ENCODE data around the gene SPRR2E.
"Not testable (repeated sequence)": the region's sequence is repeated elsewhere in the genome, so short reads cannot be mapped to it uniquely, and the experiment has no call there.

The SPRR2E gene

GRCh38 chr1:153133267-153133666, 38.9 kb upstream of the SPRR2E start:
- Histone ChIP-seq H2AFZ (ENCODE audit: low read depth, low read length) (no peak overlapping the region), H3K79me2 (ENCODE audit: insufficient read depth, low read length) (no peaks in the 10 kb centered on the region), H3K27me3 (ENCODE audit: insufficient read depth, low read length, poor library complexity) (peaks cover 14% of the 10 kb centered on the region), H3K4me1 (ENCODE audit: insufficient read depth, low read length) (no peaks in the 10 kb centered on the region), H3K4me3 (ENCODE audit: low read depth in 1 of 2, low read length in 2 of 2) (no peak overlapping the region), H3K36me3 (ENCODE audit: insufficient read depth, low read length) (no peaks in the 10 kb centered on the region), H4K20me1 (ENCODE audit: insufficient read depth, low read length) (no peaks in the 10 kb centered on the region), H3K9me3 (ENCODE audit: insufficient read depth, low read length, severe bottlenecking) (no peaks in the 10 kb centered on the region), H3K27ac (ENCODE audit: low read length) (no peak overlapping the region), H3K9ac (ENCODE audit: low read depth, low read length) (no peak overlapping the region), H3K4me2 (ENCODE audit: insufficient read depth, low read length) (no peak overlapping the region)
- no peak for ATAC-seq (ENCODE audit: insufficient read depth, low read depth)
- TF ChIP-seq, protein P1, sequence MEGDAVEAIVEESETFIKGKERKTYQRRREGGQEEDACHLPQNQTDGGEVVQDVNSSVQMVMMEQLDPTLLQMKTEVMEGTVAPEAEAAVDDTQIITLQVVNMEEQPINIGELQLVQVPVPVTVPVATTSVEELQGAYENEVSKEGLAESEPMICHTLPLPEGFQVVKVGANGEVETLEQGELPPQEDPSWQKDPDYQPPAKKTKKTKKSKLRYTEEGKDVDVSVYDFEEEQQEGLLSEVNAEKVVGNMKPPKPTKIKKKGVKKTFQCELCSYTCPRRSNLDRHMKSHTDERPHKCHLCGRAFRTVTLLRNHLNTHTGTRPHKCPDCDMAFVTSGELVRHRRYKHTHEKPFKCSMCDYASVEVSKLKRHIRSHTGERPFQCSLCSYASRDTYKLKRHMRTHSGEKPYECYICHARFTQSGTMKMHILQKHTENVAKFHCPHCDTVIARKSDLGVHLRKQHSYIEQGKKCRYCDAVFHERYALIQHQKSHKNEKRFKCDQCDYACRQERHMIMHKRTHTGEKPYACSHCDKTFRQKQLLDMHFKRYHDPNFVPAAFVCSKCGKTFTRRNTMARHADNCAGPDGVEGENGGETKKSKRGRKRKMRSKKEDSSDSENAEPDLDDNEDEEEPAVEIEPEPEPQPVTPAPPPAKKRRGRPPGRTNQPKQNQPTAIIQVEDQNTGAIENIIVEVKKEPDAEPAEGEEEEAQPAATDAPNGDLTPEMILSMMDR (IDR thresholded peaks at IDR 0.05; ENCODE audit: borderline replicate concordance, extremely low read depth, low read length, poor library complexity, severe bottlenecking) = no peak
- no peak for DNase-seq

- H3K36me3 ChIP-seq (ENCODE audit: insufficient read depth, low read length); H3K79me2 ChIP-seq (ENCODE audit: insufficient read depth, low read length); H3K4me2 ChIP-seq (ENCODE audit: insufficient read depth, low read length); H3K27ac ChIP-seq (ENCODE audit: low read length); DNase-seq; H3K9me3 ChIP-seq (ENCODE audit: insufficient read depth, low read length, severe bottlenecking); H4K20me1 ChIP-seq (ENCODE audit: insufficient read depth, low read length); ATAC-seq (ENCODE audit: insufficient read depth, low read depth); H3K4me1 ChIP-seq (ENCODE audit: insufficient read depth, low read length); H3K9ac ChIP-seq (ENCODE audit: low read depth, low read length); H3K4me3 ChIP-seq (ENCODE audit: low read depth in 1 of 2, low read length in 2 of 2); H2AFZ ChIP-seq (ENCODE audit: low read depth, low read length): not testable (repeated sequence)
- H3K27me3 ChIP-seq (ENCODE audit: insufficient read depth, low read length, poor library complexity) = peaks cover 10% of the 10 kb centered on the region
These were observed 34.4 kb upstream of the SPRR2E start for GRCh38 chr1:153128688-153129087.

DNA sequence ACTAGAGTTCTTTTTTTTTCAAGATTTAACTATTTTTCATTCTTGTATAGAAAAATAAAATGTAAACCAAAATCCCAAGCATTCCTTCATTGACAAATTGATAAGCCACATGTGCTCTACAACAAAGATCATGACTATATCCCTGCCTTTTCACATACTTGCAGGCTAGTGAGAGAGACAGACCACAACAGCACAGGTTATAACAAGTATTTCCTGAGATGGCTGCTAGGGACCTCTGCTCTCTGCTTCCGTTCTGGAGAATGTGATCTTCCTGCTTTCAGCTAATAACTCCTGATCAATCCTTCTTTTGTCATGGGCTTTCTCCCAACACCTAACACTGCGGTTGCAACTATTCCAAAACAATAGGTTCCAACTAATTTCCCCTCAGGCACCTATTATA, 33.0 kb upstream of the SPRR2E start:
- Histone ChIP-seq H3K4me1 (ENCODE audit: insufficient read depth, low read length) (no peaks in the 10 kb centered on the region), H3K9ac (ENCODE audit: low read depth, low read length) (no peak overlapping the region), H3K4me3 (ENCODE audit: low read depth in 1 of 2, low read length in 2 of 2) (no peak overlapping the region), H3K4me2 (ENCODE audit: insufficient read depth, low read length) (no peak overlapping the region), H3K27ac (ENCODE audit: low read length) (no peak overlapping the region), H3K27me3 (ENCODE audit: insufficient read depth, low read length, poor library complexity) (peaks cover 10% of the 10 kb centered on the region), H2AFZ (ENCODE audit: low read depth, low read length) (no peak overlapping the region), H4K20me1 (ENCODE audit: insufficient read depth, low read length) (no peaks in the 10 kb centered on the region), H3K79me2 (ENCODE audit: insufficient read depth, low read length) (no peaks in the 10 kb centered on the region), H3K9me3 (ENCODE audit: insufficient read depth, low read length, severe bottlenecking) (no peaks in the 10 kb centered on the region), H3K36me3 (ENCODE audit: insufficient read depth, low read length) (no peaks in the 10 kb centered on the region)
- no peak for DNase-seq
- TF ChIP-seq, protein P1 (IDR thresholded peaks at IDR 0.05; ENCODE audit: borderline replicate concordance, extremely low read depth, low read length, poor library complexity, severe bottlenecking) = no peak
- no peak for TF ChIP-seq EZH2 (IDR thresholded peaks at IDR 0.05; ENCODE audit: borderline replicate concordance, low read depth, low read length, severe bottlenecking)
- ATAC-seq (ENCODE audit: insufficient read depth, low read depth) = no peak

DNA sequence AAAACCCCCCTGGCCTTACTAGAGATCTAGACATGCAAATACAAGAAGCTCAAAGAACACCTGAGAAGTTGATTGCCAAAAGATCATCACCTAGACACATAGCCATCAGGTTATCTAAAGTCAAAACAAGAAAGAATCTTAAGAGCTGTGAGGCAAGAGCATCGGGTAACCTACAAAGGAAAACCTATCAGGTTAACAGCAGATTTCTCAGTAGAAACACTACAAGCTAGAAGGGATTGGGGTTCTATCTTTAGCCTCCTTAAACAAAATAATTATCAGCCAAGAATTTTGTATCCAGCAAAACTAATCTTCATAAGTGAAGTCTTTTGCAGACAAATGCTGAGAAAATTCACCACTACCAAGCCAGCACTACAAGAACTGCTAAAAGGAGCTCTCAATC, 31.2 kb upstream of the SPRR2E start:
- H3K4me2 ChIP-seq (ENCODE audit: insufficient read depth, low read length) = no peak overlapping the region
- no peaks in the 10 kb centered on the region for H3K9me3 ChIP-seq (ENCODE audit: insufficient read depth, low read length, severe bottlenecking)
- no peaks in the 10 kb centered on the region for H3K4me1 ChIP-seq (ENCODE audit: insufficient read depth, low read length)
- no peak overlapping the region for H3K27ac ChIP-seq (ENCODE audit: low read length)
- no peak for ATAC-seq (ENCODE audit: insufficient read depth, low read depth)
- no peak for DNase-seq
- no peaks in the 10 kb centered on the region for H3K79me2 ChIP-seq (ENCODE audit: insufficient read depth, low read length)
- H3K36me3 ChIP-seq (ENCODE audit: insufficient read depth, low read length) = no peaks in the 10 kb centered on the region
- H3K27me3 ChIP-seq (ENCODE audit: insufficient read depth, low read length, poor library complexity) = no peaks in the 10 kb centered on the region
- no peak overlapping the region for H2AFZ ChIP-seq (ENCODE audit: low read depth, low read length)
- H3K4me3 ChIP-seq (ENCODE audit: low read depth in 1 of 2, low read length in 2 of 2) = no peak overlapping the region
- TF ChIP-seq EZH2 (IDR thresholded peaks at IDR 0.05; ENCODE audit: borderline replicate concordance, low read depth, low read length, severe bottlenecking) = no peak
- TF ChIP-seq, protein P1 (IDR thresholded peaks at IDR 0.05; ENCODE audit: borderline replicate concordance, extremely low read depth, low read length, poor library complexity, severe bottlenecking) = no peak
- H4K20me1 ChIP-seq (ENCODE audit: insufficient read depth, low read length) = no peaks in the 10 kb centered on the region
- no peak overlapping the region for H3K9ac ChIP-seq (ENCODE audit: low read depth, low read length)

DNA sequence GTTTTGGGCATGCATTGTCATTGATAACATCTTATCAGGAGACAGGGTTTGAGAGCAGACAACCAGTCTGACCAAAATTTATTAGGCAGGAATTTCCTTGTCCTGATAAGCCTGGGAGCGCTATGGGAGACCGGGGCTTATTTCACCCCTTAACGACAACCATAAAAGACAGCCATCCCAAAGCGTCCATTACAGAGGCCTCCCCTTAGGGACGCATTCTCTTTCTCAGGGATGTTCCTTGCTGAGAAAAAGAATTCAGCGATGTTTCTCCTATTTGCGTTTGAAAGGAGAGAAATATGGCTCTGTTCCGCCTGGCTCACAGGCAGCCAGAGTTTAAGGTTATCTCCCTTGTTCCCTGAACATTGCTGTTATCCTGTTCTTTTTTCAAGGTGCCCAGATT, 29.5 kb upstream of the SPRR2E start:
- not testable (repeated sequence) for H4K20me1 ChIP-seq (ENCODE audit: insufficient read depth, low read length); H3K9ac ChIP-seq (ENCODE audit: low read depth, low read length); H3K9me3 ChIP-seq (ENCODE audit: insufficient read depth, low read length, severe bottlenecking); H3K4me2 ChIP-seq (ENCODE audit: insufficient read depth, low read length); H3K27me3 ChIP-seq (ENCODE audit: insufficient read depth, low read length, poor library complexity); H3K79me2 ChIP-seq (ENCODE audit: insufficient read depth, low read length); H3K4me1 ChIP-seq (ENCODE audit: insufficient read depth, low read length); H3K27ac ChIP-seq (ENCODE audit: low read length); H3K36me3 ChIP-seq (ENCODE audit: insufficient read depth, low read length); DNase-seq; H3K4me3 ChIP-seq (ENCODE audit: low read depth in 1 of 2, low read length in 2 of 2); ATAC-seq (ENCODE audit: insufficient read depth, low read depth); H2AFZ ChIP-seq (ENCODE audit: low read depth, low read length)
